ENCODE data around the gene MTHFS. TPM values are rescaled to one million over a fixed set of nuclear protein-coding genes. Genes with fewer than 3 reads are reported as not detected.

Gene MTHFS
- polyA plus RNA-seq (2013, experiment 1 of 2) = 7.6 TPM
- 7.9 TPM for polyA plus RNA-seq (2013, experiment 2 of 2)

- H3K14ac ChIP-seq (ENCODE audit: low read length in 2 of 2) = peak within 1 kb of the TSS; percentile 94 to 97
- H3K9me3 ChIP-seq (ENCODE audit: control insufficient read depth, low read length) = no peaks in the 10 kb centered on the region
- peak within 1 kb of the TSS; percentile 97 to 99 for H3K18ac ChIP-seq (ENCODE audit: low read depth in 1 of 2, low read length in 2 of 2)
- H3K36me3 ChIP-seq (ENCODE audit: control insufficient read depth in 1 of 2, insufficient read depth in 2 of 2, low read depth in 1 of 2, low read length in 2 of 2) = no peaks in the 10 kb centered on the region
- peak within 1 kb of the TSS; percentile 87 for H3K4me2 ChIP-seq (ENCODE audit: low read length, poor library complexity, severe bottlenecking)
- H3K4me3 ChIP-seq (ENCODE audit: insufficient read depth in 1 of 2, low read depth in 1 of 2, low read length in 2 of 2) = peak within 1 kb of the TSS; percentile 86 to 90
- H2BK15ac ChIP-seq (ENCODE audit: low read depth, poor library complexity, severe bottlenecking) = peak within 1 kb of the TSS; percentile 99
- DNase-seq = peak; percentile 74
- no peak within 1 kb of the TSS for H2AK5ac ChIP-seq (ENCODE audit: low read length, severe bottlenecking)
- H2BK5ac ChIP-seq (ENCODE audit: low read depth, low read length, poor library complexity, severe bottlenecking) = no peak within 1 kb of the TSS
- H3K9ac ChIP-seq (ENCODE audit: low read length) = peak within 1 kb of the TSS; percentile 96
- peak within 1 kb of the TSS; percentile 97 for H2BK120ac ChIP-seq (ENCODE audit: low read depth, low read length)
- under 1% methylated on average over 68 of the region's 90 CpGs for WGBS
- H4K8ac ChIP-seq (ENCODE audit: low read length) = peak within 1 kb of the TSS; percentile 100
- H2AFZ ChIP-seq (ENCODE audit: low read depth, low read length) = peak within 1 kb of the TSS; percentile 85
- peak within 1 kb of the TSS; percentile 99 for H4K91ac ChIP-seq (ENCODE audit: low read length)
- H3K23ac ChIP-seq (ENCODE audit: low read length in 2 of 2) = no peak within 1 kb of the TSS
- H3K4ac ChIP-seq (ENCODE audit: low read depth in 1 of 2, low read length in 2 of 2) = peak within 1 kb of the TSS; percentile 94 to 98
- no peaks in the 10 kb centered on the region for H3K4me1 ChIP-seq (ENCODE audit: control insufficient read depth, insufficient read depth, low read depth, low read length)
- peak within 1 kb of the TSS; percentile 61 for H3K27ac ChIP-seq (ENCODE audit: low read length, poor library complexity, severe bottlenecking)
- H3K79me1 ChIP-seq (replicated peaks; ENCODE audit: low read length, poor library complexity, severe bottlenecking) = peaks cover 8% of the 10 kb centered on the region
- no peaks in the 10 kb centered on the region for H3K27me3 ChIP-seq (ENCODE audit: control insufficient read depth in 1 of 2, insufficient read depth in 1 of 2, low read length in 2 of 2)
- H2BK12ac ChIP-seq (ENCODE audit: low read length in 2 of 2) = peak within 1 kb of the TSS; percentile 66 to 80
These were observed at the start of gene MTHFS for GRCh38 chr15:79896634-79897379. Gene MTHFS, minus strand, starts transcription at chr15:79897014. Its CDS starts 26 bp downstream, at chr15:79896988.

- Histone ChIP-seq H2BK12ac (ENCODE audit: low read length in 2 of 2) (no peak overlapping the region), H3K18ac (ENCODE audit: low read depth in 1 of 2, low read length in 2 of 2) (no peak overlapping the region), H2AK5ac (ENCODE audit: low read length, severe bottlenecking) (no peak overlapping the region), H4K91ac (ENCODE audit: low read length) (no peak overlapping the region), H2BK5ac (ENCODE audit: low read depth, low read length, poor library complexity, severe bottlenecking) (no peak overlapping the region), H3K79me1 (replicated peaks; ENCODE audit: low read length, poor library complexity, severe bottlenecking) (no peaks in the 10 kb centered on the region), H3K4ac (ENCODE audit: low read depth in 1 of 2, low read length in 2 of 2) (no peak overlapping the region), H3K36me3 (ENCODE audit: control insufficient read depth in 1 of 2, insufficient read depth in 2 of 2, low read depth in 1 of 2, low read length in 2 of 2) (no peaks in the 10 kb centered on the region), H2BK15ac (ENCODE audit: low read depth, poor library complexity, severe bottlenecking) (no peak overlapping the region), H3K23ac (ENCODE audit: low read length in 2 of 2) (no peak overlapping the region), H3K4me2 (ENCODE audit: low read length, poor library complexity, severe bottlenecking) (no peak overlapping the region), H3K4me1 (ENCODE audit: control insufficient read depth, insufficient read depth, low read depth, low read length) (peaks cover 4% of the 10 kb centered on the region), H3K9me3 (ENCODE audit: control insufficient read depth, low read length) (no peaks in the 10 kb centered on the region), H4K8ac (ENCODE audit: low read length) (no peak overlapping the region), H3K9ac (ENCODE audit: low read length) (no peak overlapping the region), H2AFZ (ENCODE audit: low read depth, low read length) (no peak overlapping the region), H3K27ac (ENCODE audit: low read length, poor library complexity, severe bottlenecking) (no peak overlapping the region), H3K4me3 (ENCODE audit: insufficient read depth in 1 of 2, low read depth in 1 of 2, low read length in 2 of 2) (no peak overlapping the region), H2BK120ac (ENCODE audit: low read depth, low read length) (no peak overlapping the region), H3K27me3 (ENCODE audit: control insufficient read depth in 1 of 2, insufficient read depth in 1 of 2, low read length in 2 of 2) (no peaks in the 10 kb centered on the region), H3K14ac (ENCODE audit: low read length in 2 of 2) (no peak overlapping the region)
- WGBS = 91% methylated on average over 6 of the region's 7 CpGs
- no peak for DNase-seq
These were observed 47.8 kb upstream of the MTHFS start for GRCh38 chr15:79944622-79945021.

- Histone ChIP-seq H2BK120ac (ENCODE audit: low read depth, low read length) (no peak overlapping the region), H2BK5ac (ENCODE audit: low read depth, low read length, poor library complexity, severe bottlenecking) (no peak overlapping the region), H2AK5ac (ENCODE audit: low read length, severe bottlenecking) (no peak overlapping the region), H3K79me1 (replicated peaks; ENCODE audit: low read length, poor library complexity, severe bottlenecking) (no peaks in the 10 kb centered on the region), H3K23ac (ENCODE audit: low read length in 2 of 2) (no peak overlapping the region), H3K4me2 (ENCODE audit: low read length, poor library complexity, severe bottlenecking) (no peak overlapping the region), H3K27me3 (ENCODE audit: control insufficient read depth in 1 of 2, insufficient read depth in 1 of 2, low read length in 2 of 2) (no peaks in the 10 kb centered on the region), H3K4me1 (ENCODE audit: control insufficient read depth, insufficient read depth, low read depth, low read length) (peaks cover 4% of the 10 kb centered on the region), H2AFZ (ENCODE audit: low read depth, low read length) (no peak overlapping the region), H3K18ac (ENCODE audit: low read depth in 1 of 2, low read length in 2 of 2) (no peak overlapping the region), H3K14ac (ENCODE audit: low read length in 2 of 2) (no peak overlapping the region), H3K4me3 (ENCODE audit: insufficient read depth in 1 of 2, low read depth in 1 of 2, low read length in 2 of 2) (no peak overlapping the region), H3K9me3 (ENCODE audit: control insufficient read depth, low read length) (no peaks in the 10 kb centered on the region), H3K27ac (ENCODE audit: low read length, poor library complexity, severe bottlenecking) (no peak overlapping the region), H3K4ac (ENCODE audit: low read depth in 1 of 2, low read length in 2 of 2) (no peak overlapping the region), H3K36me3 (ENCODE audit: control insufficient read depth in 1 of 2, insufficient read depth in 2 of 2, low read depth in 1 of 2, low read length in 2 of 2) (no peaks in the 10 kb centered on the region), H2BK15ac (ENCODE audit: low read depth, poor library complexity, severe bottlenecking) (no peak overlapping the region), H4K91ac (ENCODE audit: low read length) (no peak overlapping the region), H4K8ac (ENCODE audit: low read length) (no peak overlapping the region), H2BK12ac (ENCODE audit: low read length in 2 of 2) (no peak overlapping the region), H3K9ac (ENCODE audit: low read length) (no peak overlapping the region)
- no CpG with 5 or more reads among the region's 1 CpG for WGBS
- DNase-seq = peak; percentile 77
These were observed 47.0 kb upstream of the MTHFS start for GRCh38 chr15:79943820-79944219.

- peak overlapping the region; percentile 27 for H3K4me2 ChIP-seq (ENCODE audit: low read length, poor library complexity, severe bottlenecking)
- WGBS = 68% methylated on average over 5 of the region's 7 CpGs
- H2AK5ac ChIP-seq (ENCODE audit: low read length, severe bottlenecking) = no peak overlapping the region
- H3K23ac ChIP-seq (ENCODE audit: low read length in 2 of 2) = no peak overlapping the region
- H3K27me3 ChIP-seq (ENCODE audit: control insufficient read depth in 1 of 2, insufficient read depth in 1 of 2, low read length in 2 of 2) = no peaks in the 10 kb centered on the region
- no peaks in the 10 kb centered on the region for H3K79me1 ChIP-seq (replicated peaks; ENCODE audit: low read length, poor library complexity, severe bottlenecking)
- no peak overlapping the region for H3K18ac ChIP-seq (ENCODE audit: low read depth in 1 of 2, low read length in 2 of 2)
- no peaks in the 10 kb centered on the region for H3K9me3 ChIP-seq (ENCODE audit: control insufficient read depth, low read length)
- no peak overlapping the region for H2BK120ac ChIP-seq (ENCODE audit: low read depth, low read length)
- no peak overlapping the region for H3K14ac ChIP-seq (ENCODE audit: low read length in 2 of 2)
- H2BK12ac ChIP-seq (ENCODE audit: low read length in 2 of 2) = no peak overlapping the region
- H3K4me1 ChIP-seq (ENCODE audit: control insufficient read depth, insufficient read depth, low read depth, low read length) = peaks cover 3% of the 10 kb centered on the region
- no peak overlapping the region for H2BK15ac ChIP-seq (ENCODE audit: low read depth, poor library complexity, severe bottlenecking)
- H3K4ac ChIP-seq (ENCODE audit: low read depth in 1 of 2, low read length in 2 of 2) = no peak overlapping the region
- no peak overlapping the region for H4K8ac ChIP-seq (ENCODE audit: low read length)
- no peak overlapping the region for H3K4me3 ChIP-seq (ENCODE audit: insufficient read depth in 1 of 2, low read depth in 1 of 2, low read length in 2 of 2)
- H3K9ac ChIP-seq (ENCODE audit: low read length) = no peak overlapping the region
- no peak overlapping the region for H4K91ac ChIP-seq (ENCODE audit: low read length)
- no peak overlapping the region for H2BK5ac ChIP-seq (ENCODE audit: low read depth, low read length, poor library complexity, severe bottlenecking)
- H2AFZ ChIP-seq (ENCODE audit: low read depth, low read length) = no peak overlapping the region
- no peaks in the 10 kb centered on the region for H3K36me3 ChIP-seq (ENCODE audit: control insufficient read depth in 1 of 2, insufficient read depth in 2 of 2, low read depth in 1 of 2, low read length in 2 of 2)
- H3K27ac ChIP-seq (ENCODE audit: low read length, poor library complexity, severe bottlenecking) = peak overlapping the region; percentile 69
- DNase-seq = peak; percentile 66
These were observed 46.1 kb upstream of the MTHFS start for GRCh38 chr15:79942741-79943481.
